A549 treated with GW870086 at 1 μM for 4 hours (cell line): ENCODE data around the gene ADD3. TPM values are rescaled to one million over a fixed set of nuclear protein-coding genes. Genes with fewer than 3 reads are reported as not detected.

Experiments used
- total RNA-seq: library from RNA; stranded (reverse); fragments of 200-300 nt; extraction: Qiagen RNA extraction; gene quantifications from 5 replicates; pipeline ENCODE4 v1.2.3, GENCODE V29; 2022; ENCODE audit warnings: low read depth

The ADD3 gene, protein sequence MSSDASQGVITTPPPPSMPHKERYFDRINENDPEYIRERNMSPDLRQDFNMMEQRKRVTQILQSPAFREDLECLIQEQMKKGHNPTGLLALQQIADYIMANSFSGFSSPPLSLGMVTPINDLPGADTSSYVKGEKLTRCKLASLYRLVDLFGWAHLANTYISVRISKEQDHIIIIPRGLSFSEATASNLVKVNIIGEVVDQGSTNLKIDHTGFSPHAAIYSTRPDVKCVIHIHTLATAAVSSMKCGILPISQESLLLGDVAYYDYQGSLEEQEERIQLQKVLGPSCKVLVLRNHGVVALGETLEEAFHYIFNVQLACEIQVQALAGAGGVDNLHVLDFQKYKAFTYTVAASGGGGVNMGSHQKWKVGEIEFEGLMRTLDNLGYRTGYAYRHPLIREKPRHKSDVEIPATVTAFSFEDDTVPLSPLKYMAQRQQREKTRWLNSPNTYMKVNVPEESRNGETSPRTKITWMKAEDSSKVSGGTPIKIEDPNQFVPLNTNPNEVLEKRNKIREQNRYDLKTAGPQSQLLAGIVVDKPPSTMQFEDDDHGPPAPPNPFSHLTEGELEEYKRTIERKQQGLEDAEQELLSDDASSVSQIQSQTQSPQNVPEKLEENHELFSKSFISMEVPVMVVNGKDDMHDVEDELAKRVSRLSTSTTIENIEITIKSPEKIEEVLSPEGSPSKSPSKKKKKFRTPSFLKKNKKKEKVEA
- 3.1 to 5.6 TPM (median 5.2 TPM) in 5 replicates for total RNA-seq

DNA sequence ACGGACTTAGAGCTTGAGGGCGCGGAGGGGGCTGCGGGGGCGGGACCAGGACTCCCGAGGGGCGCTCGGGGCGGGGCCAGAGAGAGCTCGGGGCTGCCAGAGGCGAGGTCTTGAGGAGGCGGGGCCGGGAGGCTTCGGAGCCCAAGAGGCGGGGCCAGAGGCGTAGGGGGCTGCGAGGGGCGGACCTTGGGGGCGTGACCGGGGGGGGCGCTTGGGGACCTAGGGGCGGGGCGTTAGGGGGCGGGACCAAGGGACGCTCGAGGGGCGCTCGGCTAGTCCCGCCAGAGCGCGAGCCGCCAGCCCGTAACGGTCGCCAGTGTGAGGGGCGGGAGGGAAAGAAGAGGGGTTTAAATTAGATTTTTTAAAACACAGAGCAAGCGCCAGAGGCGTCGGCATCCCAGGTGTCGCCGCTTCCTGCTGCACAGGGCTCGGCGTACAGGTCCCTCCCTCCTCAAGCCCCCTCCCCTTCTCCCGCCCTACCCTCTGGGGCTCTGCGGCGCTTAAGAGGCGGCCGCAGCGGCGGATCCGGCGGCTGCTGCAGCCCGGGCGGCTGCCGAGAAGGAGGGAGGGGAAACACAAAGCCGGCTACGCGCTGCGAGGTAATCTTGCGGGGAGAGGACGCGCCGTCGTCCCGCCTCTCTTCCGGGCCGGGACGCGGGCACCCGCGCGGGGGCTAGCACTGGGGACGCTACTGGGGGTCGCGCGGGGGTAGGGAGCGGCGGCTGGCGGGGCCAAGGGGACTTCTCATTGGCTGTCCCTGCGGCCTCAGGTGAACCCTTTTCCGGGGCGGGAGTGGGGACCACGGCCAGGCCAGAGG is at the start of gene ADD3:
TSS of gene ADD3 (plus strand) at position 284 of the 817 bp plus-strand sequence. CDS start 92,670 bp downstream, outside the sequence.

Other genes starting within 250 kb of the ADD3 start
- gene XPNPEP1, start 84.5 kb upstream of the ADD3 start, total RNA-seq = 34.0 to 39.6 TPM (median 35.6 TPM) in 5 replicates
- gene MXI1, start 199.6 kb downstream of the ADD3 start, total RNA-seq = 5.8 to 6.9 TPM (median 6.5 TPM) in 5 replicates